Heart left ventricle (tissue), 13 donors: ENCODE data around the gene ZNF503.

ENCODE experiments used
- POLR2A ChIP-seq, 2 donors: fragments of 450-650 bp; IDR thresholded peaks; one replicate each; pipeline ENCODE4 v1.6.1; 2017; ENCODE audit warnings: antibody characterized with exemption in 2 of 2, mild to moderate bottlenecking in 2 of 2, moderate library complexity in 2 of 2
- TF ChIP-seq, protein P1 (sequence below), 12 donors: fragments of 200-600 bp; sonication (generic) in 4 of 12; IDR thresholded peaks; one replicate each; pipeline versions ENCODE4 v1.5.0 to v1.8.0; 2018 to 2022; ENCODE audit warnings: antibody characterized with exemption in 12 of 12, mild to moderate bottlenecking in 5 of 12
- donor health status: ischemic (EF 13 %, LVEDD 7.1; RV severe dilation, severe dysfunction).
- donor health status: DM: no; HTN: yes; CAD: no.
- donor health status: DM: no; HTN: no; CAD: no.
- donor health status: ischemic (EF 25% LVEDD 6.9; RV normal size, moderate dysfunction).
- donor health status: ischemic (EF 25% LVEDD 5.7; RV mildly dilated, moderate dysfunction).
- donor health status: ischemic (EF 35%, LVEDD 5.7; RV mildly dilated, moderate dysfunction).
- donor health status: nonischemic (EF 11% LVEDD 7.7; RV severe dilation, severe dysfunction).
- donor health status: DM: yes; HTN: yes; CAD: no.
- donor health status: PGD.
- donor health status: ischemic (EF 29% LVEDD 5.4; RV normal size, mild dysfunction).
- donor health status: nonischemic (EF 23%, LVEDD 6.1; RV moderate dilation, normal function).

GRCh38 chr10:75428434-75429158 lies 27.0 kb upstream of the ZNF503 start:
- TF ChIP-seq, protein P1, sequence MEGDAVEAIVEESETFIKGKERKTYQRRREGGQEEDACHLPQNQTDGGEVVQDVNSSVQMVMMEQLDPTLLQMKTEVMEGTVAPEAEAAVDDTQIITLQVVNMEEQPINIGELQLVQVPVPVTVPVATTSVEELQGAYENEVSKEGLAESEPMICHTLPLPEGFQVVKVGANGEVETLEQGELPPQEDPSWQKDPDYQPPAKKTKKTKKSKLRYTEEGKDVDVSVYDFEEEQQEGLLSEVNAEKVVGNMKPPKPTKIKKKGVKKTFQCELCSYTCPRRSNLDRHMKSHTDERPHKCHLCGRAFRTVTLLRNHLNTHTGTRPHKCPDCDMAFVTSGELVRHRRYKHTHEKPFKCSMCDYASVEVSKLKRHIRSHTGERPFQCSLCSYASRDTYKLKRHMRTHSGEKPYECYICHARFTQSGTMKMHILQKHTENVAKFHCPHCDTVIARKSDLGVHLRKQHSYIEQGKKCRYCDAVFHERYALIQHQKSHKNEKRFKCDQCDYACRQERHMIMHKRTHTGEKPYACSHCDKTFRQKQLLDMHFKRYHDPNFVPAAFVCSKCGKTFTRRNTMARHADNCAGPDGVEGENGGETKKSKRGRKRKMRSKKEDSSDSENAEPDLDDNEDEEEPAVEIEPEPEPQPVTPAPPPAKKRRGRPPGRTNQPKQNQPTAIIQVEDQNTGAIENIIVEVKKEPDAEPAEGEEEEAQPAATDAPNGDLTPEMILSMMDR (IDR thresholded peaks at IDR 0.05) = no peak
- TF ChIP-seq POLR2A (IDR thresholded peaks at IDR 0.05) = no peak
